ENCODE measurements around the gene FRMD4A.

FRMD4A gene

DNA sequence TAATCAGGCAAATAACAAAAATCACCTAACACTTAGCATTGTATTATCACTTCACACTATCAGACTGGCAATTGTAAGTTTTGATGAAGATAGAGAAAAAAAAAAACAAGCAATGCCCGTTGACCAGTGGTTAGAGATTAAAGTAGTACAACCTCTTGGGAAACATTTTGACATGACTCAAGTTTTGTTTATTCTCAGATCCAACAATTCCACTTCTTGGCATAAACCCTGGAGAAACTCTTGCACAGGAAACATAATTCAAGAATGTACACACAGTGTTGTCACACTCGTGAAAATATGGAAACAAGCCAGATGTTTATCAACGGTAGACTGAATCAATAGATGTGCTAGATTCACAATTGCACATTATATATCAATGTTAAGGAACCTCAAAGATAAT lies 37.2 kb downstream of the FRMD4A start:
- no peak for DNase-seq

DNA sequence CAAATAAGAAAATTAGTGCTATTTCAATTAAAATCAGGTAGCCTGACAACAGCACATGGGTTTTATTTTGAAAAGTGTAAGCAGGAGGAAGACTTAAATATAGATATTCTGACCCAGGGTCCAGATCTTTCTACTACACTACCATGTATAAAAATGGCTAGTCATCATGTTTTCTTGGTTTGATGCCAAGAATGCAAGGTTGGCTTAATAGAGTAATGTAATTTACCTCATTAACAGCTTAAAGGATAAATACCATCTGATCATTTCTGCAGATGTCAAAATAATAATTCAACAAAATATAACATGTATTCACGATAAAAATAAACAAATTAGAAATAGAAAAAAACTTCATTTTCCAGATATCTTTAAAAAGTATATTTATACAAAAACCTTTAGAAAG lies 39.4 kb downstream of the FRMD4A start:
- no peak for DNase-seq

DNA sequence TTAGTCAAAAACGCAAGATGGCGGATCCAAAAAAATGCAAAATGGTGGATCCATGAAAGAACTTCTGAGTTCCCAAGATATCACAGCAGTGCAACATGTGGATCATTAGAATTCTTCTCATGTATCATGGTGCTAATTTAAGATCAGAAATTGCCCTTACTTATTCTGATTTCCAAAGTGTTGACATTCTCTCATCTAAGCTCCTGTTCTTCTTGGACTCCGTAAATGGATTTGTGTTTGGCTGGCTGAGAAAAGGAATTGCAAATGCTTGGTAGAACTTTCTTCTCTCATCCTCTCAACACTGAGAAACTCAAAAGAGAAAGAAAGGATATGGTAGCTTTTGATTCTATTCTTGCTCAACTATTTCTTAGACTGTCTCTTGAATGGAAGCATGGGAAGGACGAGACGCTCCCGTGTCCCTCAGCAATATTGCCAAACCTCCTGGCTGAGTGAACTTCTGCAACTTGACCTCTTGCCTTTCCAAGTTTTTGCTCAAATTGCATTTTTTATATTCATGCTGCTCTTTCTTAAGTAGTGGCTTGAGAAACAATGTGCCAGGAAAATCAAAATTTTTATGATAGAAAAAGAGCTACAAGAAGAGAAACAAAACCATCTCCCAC lies 44.7 kb downstream of the FRMD4A start:
- DNase-seq, result no peak

DNA sequence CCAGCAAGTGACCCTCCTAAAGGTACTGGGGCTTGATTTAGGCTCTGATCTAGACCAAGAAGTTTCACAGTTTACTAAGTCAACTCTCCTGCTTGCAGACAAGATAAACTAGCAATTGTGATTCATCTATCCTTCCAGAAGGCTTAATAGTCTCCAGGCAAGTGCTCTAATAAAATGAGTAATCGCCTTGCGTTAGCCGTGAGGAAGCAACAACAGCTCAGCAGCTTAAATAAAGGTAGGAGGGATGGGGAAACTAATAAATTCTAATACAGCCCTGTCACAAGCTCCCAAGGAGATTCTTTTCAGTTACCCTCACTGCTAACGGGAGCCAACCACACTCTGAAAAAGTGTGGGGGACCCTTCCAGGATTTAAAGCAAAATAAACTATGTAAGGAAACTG lies 48.4 kb downstream of the FRMD4A start:
- no peak for DNase-seq

DNA sequence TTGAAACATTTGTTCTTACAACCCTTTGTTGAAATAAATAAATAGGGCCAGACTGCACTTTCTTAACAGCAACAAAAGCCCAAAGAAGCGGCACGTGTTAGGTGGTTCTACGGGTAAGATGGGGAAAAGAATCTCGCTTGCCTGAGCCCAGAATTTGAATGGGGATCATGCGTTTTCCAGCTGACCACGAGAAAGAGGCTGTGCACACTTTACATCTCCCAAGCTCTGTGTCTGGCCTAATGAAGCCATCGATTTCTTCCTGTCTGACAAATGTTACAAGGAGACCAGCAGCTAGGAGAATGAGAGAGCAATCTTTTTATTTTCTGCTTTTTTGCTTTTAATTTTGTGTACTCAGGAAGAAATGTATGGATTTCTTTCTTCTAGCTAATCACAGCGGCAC lies 52.2 kb downstream of the FRMD4A start:
- no peak for DNase-seq

DNA sequence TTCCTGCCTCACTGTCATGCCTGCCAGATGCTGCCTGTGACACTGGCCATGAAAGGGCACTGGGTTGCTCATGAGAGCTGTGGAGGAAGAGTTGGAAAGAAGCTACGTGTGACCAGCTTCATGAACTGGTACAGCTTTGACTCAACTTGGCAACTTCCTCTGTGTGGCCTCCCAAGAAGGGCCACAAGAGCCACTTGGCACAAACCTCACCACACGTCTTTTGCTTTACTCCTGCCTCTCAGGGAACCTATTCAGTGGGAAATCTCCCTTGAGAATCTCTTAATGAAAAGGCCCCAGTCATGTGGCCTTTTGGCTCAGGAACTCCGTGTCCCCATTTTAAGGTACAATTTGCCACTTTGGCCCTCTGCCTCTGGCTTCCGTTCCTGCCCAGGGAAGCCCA lies 54.5 kb downstream of the FRMD4A start:
- DNase-seq, result no peak

DNA sequence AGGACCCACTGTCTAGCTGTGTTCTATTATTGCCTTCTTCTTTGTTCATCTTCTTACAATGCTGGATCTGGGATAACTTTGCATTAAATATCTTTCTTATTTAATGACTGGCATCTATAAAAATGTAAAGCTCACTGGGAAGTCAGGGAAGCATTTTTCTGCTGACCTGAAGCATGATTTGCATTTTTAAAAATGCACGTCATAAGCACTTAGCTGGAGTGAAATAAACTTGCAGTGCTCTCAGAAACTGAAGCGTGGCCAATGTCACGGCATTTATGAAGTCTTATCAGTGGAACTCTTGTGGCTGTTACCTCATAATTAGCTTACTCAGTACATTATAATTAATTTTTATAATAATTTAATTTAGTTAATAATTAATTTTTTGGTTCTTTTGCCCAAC lies 59.1 kb downstream of the FRMD4A start:
- DNase-seq, result no peak

DNA sequence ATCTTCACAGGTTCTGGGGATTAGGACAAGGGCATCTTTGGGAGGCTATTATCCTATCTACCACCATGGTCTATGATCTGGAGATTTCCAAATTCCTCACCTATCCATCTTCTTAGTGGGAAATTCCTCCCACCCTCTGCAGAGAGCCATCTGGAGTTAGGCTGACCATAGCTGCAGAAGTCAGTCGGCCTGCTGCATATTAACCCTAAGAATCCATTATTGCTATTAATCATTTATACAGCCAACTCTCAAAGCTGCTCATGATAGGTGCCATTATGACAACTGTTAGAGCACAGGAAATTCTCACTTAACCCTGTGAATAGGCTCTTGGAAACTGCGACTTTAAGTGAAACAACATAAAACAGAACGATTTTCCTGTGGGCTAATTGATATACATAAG lies 60.4 kb downstream of the FRMD4A start:
- DNase-seq, result no peak

DNA sequence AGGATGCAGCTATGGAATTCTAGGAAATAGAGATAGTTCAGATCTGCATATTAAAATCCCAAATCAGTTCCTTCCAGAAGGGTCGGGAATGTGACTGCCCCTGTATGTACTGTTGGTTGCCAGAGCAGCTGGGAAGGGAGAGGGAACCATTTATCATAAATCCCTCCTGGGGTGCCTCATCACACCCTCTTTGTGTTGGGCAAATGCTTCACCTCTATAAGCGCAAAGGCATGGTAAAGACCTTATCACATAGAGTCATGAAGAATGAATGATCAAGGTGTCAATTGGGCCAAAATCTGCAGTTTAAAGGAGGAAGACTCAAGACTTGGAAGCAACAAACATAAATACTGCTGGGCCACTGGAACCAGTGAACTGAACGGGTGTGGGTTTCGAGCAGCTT lies 65.0 kb downstream of the FRMD4A start:
- DNase-seq, result no peak

DNA sequence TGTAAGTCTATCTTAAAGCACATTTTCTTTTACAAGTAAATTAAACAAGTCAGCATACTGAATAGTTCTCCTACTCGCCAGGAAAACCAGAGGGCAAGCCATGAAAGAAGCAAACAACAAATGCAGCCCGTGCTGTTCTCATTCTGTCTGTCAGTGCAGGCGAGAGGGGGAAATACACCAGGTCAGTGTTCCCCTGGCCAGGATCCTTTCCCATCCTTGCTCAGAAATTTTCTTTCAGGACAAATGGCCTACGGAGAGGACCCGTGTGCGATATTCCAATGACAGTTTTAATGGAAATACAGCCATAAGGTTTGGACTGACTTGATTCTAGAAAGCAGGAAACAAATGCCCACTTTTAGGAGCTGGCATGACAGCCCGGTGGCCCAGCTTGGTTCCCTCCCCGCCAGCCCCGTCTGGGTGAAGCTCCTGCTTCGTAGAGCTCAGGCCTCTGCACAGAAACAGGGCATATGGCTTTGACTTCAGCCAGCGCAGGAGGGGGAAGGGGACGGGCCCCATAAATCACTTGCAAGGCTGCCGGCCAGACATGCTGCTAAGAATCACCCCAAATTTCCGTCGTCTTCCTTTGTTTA lies 67.8 kb downstream of the FRMD4A start:
- DNase-seq, result no peak

DNA sequence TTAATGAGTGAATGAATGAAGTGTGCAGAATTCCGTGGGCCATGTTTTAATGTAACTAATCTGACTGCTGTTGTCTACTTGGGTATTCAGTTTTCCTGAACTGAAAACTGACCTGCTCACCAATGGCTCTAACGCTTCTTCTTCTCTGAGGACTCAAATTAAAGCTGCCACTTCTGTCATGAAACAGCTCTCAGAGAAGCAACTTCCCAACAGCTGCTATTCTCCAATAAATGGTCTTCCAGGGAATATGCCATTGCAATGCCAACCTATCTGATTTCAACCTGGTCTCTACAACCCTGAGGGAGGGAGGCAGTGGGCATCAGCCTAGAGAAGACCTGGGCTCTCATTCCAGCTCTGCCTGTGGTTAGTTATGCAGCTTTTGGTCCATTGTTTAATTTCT lies 69.4 kb downstream of the FRMD4A start:
- DNase-seq, result no peak

DNA sequence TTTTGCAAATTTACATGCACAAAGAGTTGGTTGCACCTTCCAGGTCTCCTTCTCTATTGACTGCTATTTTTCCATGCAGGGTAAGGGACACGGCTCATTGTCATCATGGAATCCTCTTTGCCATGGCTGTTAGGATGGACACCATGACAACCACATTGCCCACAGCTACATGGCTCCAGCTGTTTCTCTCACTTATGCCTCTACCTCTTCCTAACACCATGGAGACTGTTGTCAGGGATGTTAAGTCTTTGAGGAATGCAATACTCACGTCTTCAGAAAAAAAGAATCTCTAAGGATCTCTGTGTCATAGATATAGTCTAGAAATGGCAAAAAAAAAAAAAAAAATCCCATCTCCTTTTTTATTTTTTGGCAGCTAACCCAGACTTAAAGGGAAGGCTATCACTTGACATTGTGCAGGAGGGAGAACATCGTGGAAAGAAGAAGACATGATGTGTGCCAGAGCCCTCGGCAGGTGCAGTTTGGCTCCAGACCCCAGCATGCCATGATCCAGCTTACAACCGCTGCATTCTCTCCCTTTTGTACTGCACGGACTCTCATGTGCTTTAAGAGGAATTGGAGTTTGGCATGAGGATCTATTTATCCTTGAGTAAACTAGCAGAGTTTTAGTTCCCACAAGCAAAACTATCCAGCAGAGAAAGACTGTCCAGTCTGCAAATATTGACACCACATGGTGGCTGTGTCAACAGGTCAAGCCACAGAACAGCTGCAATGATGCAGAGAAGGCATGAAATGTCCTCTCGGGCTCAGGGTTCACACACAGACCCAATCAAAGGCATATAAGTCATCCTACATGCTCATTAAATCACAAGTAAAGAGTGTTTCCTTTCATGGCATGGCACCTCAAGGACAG lies 70.8 kb downstream of the FRMD4A start:
- DNase-seq, result no peak

DNA sequence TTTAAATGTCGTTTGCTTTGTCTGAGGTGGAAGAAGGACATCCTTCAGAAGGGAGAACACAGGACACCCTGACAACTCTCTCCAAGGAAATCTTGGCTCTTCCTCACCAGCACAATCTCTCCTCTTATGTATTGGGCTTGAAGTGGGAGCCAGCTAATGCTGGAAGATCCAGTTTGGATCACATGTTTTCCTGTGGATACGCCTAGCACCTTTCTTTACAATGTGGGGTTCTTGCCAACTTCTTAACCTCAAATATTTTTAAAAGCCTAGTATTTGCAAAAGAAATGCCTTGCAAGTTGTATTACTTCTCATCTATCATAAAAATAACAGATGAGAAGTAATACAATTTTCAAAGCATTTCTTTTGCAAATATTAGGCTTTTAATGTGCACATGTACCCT lies 76.4 kb downstream of the FRMD4A start:
- DNase-seq, result no peak

DNA sequence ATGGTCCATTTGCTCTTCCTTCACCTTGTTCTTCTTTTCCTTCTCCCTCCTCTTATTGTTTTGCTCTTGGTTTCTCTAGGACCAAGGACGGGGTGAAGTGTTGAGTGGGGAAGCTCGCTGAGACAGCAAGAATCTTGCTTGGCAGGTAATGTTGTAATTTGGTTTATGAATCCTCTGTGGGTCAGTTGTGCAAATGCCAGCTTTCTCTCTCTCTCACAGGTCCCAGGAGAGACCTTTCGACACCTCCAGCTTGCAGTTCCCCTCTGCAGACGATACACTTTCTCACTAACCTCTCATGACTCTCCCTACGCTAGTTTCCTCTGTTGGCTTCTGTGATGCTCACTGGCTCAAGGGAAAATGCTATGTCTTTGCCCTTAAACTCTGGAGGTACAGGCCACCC lies 77.0 kb downstream of the FRMD4A start:
- DNase-seq, result no peak

DNA sequence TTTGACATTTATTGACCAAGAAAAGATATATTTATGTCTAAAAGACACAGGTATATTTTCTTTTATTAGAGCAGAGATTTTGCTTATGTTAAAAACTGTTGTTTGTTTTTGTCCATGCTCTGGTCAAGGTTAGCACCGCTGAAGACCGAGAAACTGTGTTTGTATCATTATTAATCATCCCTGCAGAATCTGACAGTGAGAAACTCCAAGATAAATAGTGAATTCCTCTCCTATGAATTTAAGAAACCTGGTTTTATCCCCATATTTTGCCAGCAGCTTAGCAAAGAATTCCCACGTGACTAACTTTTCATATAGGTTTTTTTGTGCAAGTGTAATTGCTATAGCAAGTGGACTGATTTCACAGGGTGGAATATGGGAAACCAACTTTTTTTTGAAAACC lies 77.6 kb downstream of the FRMD4A start:
- no peak for DNase-seq

DNA sequence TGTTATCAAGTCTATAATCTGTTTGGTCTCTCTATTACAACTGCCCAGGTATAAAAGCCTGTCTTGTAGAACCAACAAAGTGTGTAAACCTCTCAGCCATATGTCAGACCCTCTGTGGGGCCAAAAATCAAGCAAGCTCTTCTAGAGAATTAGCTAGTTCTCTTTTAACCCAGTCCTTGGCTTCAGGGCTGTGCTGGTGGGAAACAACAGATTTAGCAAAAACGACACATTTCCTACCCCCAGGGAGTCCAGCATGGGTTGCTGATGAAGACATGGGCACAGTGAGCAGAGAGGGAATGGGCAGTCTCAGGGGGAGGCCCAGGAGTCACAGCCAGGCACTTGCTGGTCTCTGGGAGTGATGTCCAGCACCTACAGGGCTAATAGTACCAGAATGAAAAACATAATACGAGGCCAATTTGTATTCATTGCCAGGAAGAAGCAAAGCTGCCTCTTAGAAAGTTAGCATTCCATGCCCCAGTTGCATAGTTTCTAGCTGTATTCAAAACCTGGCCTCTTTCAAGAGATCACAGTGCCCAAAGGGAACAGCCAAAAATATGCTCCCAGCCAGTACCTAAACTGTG lies 80.1 kb downstream of the FRMD4A start:
- DNase-seq, result no peak

DNA sequence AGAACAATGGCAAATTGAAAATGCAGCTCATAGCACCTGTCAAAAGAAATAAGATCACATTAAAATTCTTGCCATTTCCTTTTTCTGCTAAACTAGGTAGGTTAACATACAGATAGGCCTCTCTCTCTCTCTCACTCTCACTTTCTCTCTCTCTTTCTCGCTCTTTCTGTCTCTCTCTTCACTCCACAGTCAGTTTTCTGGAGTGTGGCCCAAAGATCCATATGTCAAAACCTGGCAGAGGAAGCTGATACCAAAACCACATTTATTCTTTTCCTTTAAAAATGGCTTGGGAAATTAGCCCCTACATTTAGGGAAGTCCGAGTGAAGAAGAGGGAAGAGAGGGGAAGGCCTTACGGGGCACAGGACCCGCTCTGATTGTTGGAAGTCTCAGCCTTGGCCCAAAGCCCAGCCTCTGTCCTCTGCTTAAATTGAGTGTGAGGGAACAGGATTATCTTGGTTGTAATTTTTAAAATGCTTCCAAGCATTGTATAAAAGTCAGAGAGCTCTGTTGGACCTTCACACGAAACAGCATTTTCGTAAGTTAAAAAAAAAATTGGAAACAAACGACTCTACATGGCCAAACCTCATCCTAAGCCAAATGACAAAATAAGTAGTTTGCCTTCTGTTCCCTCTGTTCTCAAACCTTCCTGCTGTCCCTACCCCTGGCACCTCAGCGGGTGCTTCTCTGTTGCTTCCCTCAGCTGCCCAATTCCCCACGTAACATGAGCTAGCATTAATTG lies 83.2 kb downstream of the FRMD4A start:
- DNase-seq, result no peak

DNA sequence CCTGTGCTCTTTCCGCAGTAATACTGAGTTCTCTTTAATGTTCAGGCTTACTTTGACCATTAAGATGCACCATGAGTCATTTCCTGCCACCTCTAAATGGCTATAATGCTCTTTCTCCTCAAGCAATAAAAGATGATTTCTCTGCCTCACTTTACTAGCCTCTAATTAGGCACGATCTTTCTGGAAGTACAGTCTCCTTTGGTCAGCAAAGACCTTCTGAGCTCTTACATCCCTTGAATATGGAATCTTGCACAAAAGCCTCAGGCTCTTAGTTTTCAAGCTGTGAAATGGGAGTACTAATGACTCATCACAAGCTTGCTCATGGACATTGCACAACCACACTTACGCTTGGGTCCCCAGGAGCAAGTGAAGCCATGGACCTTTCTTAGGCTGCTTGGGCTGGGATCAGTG lies 85.9 kb downstream of the FRMD4A start:
- no peak for DNase-seq

DNA sequence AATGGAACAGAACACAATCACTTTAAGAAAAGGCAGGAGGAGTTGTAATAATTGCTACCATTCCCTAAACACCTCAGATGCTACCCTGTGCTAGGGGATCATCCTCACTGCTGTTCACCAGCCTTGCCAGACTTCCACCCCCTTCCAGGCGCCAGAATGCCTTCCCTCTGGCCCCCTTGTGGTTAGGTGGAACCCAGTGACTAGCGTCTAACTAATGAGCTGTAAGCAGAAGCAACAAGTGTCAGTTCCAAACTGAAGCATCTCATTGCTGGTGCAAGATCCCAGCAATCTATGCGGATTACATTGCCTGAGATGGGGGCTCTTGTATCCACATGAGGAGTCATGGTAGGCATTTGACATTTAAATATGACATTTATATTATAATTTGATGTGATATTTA lies 86.6 kb downstream of the FRMD4A start:
- no peak for DNase-seq

DNA sequence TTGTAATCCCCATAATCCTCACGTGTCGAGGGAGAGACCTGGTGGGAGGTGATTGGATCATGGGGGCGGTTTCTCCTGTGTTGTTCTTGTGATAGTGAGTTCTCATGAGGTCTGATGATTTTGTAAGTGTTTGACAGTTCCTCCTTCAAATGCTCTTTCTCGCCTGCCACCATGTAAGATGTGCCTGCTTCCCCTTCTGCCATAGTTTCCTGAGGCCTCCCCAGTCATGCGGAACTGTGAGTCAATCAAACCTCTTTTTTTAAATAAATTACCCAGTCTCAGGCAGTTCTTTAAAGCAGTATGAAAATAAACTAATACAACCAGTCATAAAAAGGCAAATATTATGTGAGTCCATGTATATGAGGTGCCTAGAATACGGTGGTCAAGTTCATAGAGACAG lies 87.5 kb downstream of the FRMD4A start:
- DNase-seq, result no peak

DNA sequence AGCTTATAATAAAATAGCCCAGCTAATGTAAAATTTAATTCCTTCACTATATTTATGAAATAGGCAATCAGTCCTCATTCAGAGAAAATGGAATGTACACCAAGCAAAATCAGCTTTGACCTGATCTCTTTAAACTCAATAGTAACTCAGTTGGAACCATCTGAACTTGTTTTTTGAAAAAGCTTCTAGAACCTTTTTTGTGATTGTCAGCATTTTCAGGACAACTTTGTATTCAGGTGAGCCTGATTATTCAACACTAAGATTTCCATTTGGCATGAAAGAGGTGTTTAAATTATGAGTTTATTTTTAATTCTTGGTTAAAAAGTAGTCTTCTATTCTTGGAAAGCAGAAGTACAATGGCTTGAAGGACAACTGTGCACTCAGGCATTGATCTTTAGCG lies 89.5 kb downstream of the FRMD4A start:
- DNase-seq, result no peak

DNA sequence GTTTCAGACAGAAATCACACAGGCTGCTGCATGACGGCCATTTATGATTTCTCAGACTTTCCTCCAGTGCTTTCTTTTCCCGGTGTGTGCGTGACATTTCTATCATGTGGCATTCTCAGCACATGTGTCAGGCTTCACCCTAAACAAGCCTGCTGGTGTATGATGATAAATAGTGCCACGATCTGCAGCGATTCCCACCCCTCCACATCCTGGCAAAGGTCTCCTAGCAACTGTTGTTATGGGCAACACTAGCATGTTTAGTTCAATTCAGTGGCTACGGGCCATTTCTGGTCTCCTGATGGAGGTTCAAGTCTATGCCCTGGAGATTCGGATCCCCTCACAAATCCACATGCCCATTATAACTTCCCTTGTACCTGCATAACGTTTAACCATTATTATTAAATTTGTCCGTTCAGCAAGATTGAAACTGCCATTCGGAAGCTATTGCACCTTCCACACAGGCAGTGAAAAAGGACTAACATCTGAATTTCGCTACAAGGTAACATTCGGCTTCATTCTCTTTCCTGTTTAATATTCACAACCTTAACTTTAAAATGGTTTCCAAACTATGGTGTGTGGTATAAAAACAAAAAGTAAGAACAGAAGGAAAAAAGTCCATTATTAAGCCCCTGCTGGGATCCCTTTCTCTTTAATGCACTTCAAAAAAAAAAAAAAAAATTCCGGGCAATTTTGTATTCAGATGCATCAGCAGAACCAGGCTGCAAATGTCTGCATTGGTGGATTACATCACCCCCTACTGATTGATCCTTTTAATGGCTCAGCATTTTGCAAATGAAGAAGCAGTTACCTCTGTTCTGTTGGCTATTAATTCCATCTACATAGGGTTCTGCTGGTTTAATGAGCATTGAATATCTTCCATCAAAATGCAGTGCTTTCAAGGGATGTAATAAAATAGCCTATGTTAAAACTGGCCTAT lies 90.2 kb downstream of the FRMD4A start:
- no peak for DNase-seq
